A549 (cell line): Measurements from ENCODE around the gene ASIC1. TPM values are rescaled to one million over a fixed set of nuclear protein-coding genes. Genes with fewer than 3 reads are reported as not detected.

Source experiments
- ATAC-seq, 2 experiments: fragments of 200-7000 bp in 1 of 2; fragments of >200 bp in 1 of 2; cut with Nextera tagmentation in 1 of 2; cut with Tn5 transposase in 1 of 2; 3 replicates each; pipeline versions ENCODE4 v1.8.0 to v1.9.1; 2018 to 2020; ENCODE audit warnings: mild to moderate bottlenecking in 1 of 2, moderate library complexity in 1 of 2
- CTCF ChIA-PET: fragments of 300-600 bp; sonication (Branson Sonifier 250); formaldehyde crosslinking; extraction: SDS; loops from one replicate; lab custom pipeline; 2021; ENCODE audit warnings: antibody characterized with exemption, inconsistent platforms; lab: Yijun Ruan, JAX
- POLR2A ChIA-PET: fragments of 350-600 bp; formaldehyde crosslinking; extraction: SDS; loops from one replicate; lab custom pipeline; 2021; ENCODE audit warnings: antibody characterized with exemption, inconsistent platforms; lab: Yijun Ruan, JAX
- DNase-seq, 2 experiments: peaks; one replicate each; pipeline versions ENCODE4 v3.0.0 to v3.0.0-alpha.2; 2011 to 2016; ENCODE audit warnings: low read depth in 1 of 2, low spot score in 1 of 2
- FAIRE-seq: peaks from 2 replicates; lab custom pipeline; 2011; peaks lifted over from hg19 to GRCh38; lab: Jason Lieb, UNC
- H3K27ac ChIP-seq, 2 experiments: fragments of >200 bp; sonication (Bioruptor Twin); formaldehyde crosslinking; 3 replicates each; pipeline ENCODE4 v1.5.1; 2016 to 2017
- H3K4me1 ChIP-seq: fragments of >200 bp; sonication (Bioruptor Twin); formaldehyde crosslinking; 3 replicates; pipeline ENCODE4 v1.6.1; 2016
- H3K4me2 ChIP-seq: fragments of >200 bp; sonication (Bioruptor Twin); formaldehyde crosslinking; 3 replicates; pipeline ENCODE4 v1.6.1; 2016
- H3K4me3 ChIP-seq: fragments of >200 bp; sonication (Bioruptor Twin); formaldehyde crosslinking; 3 replicates; pipeline ENCODE4 v1.5.1; 2016
- H3K9me3 ChIP-seq: fragments of >200 bp; sonication (Bioruptor Twin); formaldehyde crosslinking; 3 replicates; pipeline ENCODE4 v1.6.1; 2016
- BHLHE40 ChIP-seq: IDR thresholded peaks from 2 replicates; pipeline ENCODE4 v1.6.1; 2012; ENCODE audit warnings: low read depth, low read length, inconsistent platforms
- CEBPB ChIP-seq, 2 experiments: fragments of >200 bp in 1 of 2; sonication (Bioruptor Twin) in 1 of 2; formaldehyde crosslinking in 1 of 2; IDR thresholded peaks; 2 replicates each; pipeline ENCODE4 v1.6.1; 2012 to 2016
- CHD4 ChIP-seq: fragments of 200-600 bp; sonication (generic); IDR thresholded peaks from 2 replicates; pipeline ENCODE4 v1.6.1; 2016; ENCODE audit warnings: antibody characterized with exemption, mild to moderate bottlenecking, borderline replicate concordance
- FOSB ChIP-seq: fragments of 250-450 bp; sonication (Bioruptor Pico); IDR thresholded peaks from 2 replicates; pipeline ENCODE4 v1.5.0; 2020; ENCODE audit warnings: mild to moderate bottlenecking, moderate library complexity
- HEYL ChIP-seq: fragments of 250-450 bp; sonication (Bioruptor Pico); IDR thresholded peaks from 2 replicates; pipeline ENCODE4 v1.8.0; 2021; ENCODE audit warnings: mild to moderate bottlenecking, moderate library complexity
- HOXA7 ChIP-seq: fragments of 250-450 bp; sonication (Bioruptor Pico); IDR thresholded peaks from 2 replicates; pipeline ENCODE4 v1.5.0; 2020; ENCODE audit warnings: mild to moderate bottlenecking, moderate library complexity
- JUNB ChIP-seq: fragments of >200 bp; sonication (Bioruptor Twin); formaldehyde crosslinking; IDR thresholded peaks from 2 replicates; pipeline ENCODE4 v1.6.1; 2016
- KDM5A ChIP-seq: fragments of 200-600 bp; sonication (generic); IDR thresholded peaks from 2 replicates; pipeline ENCODE4 v1.6.1; 2016; ENCODE audit warnings: antibody characterized with exemption, mild to moderate bottlenecking
- MAFK ChIP-seq: fragments of 450-650 bp; IDR thresholded peaks from 2 replicates; pipeline ENCODE4 v1.6.1; 2014; ENCODE audit not compliant: partially characterized antibody
- POLR2AphosphoS2 ChIP-seq: conservative IDR thresholded peaks from 2 replicates; pipeline ENCODE4 v1.6.1; 2012; ENCODE audit warnings: low read length, improper control_type of control experiment, inconsistent platforms
- REST ChIP-seq: fragments of 200-600 bp; sonication (generic); IDR thresholded peaks from 2 replicates; pipeline ENCODE4 v1.6.1; 2016; ENCODE audit warnings: antibody characterized with exemption, mild to moderate bottlenecking, moderate library complexity
- RFX5 ChIP-seq: fragments of 450-650 bp; IDR thresholded peaks from 2 replicates; pipeline ENCODE4 v1.7.1; 2014; ENCODE audit warnings: antibody characterized with exemption, mild to moderate bottlenecking, moderate library complexity
- SREBF2 ChIP-seq: fragments of 450-650 bp; IDR thresholded peaks from 2 replicates; pipeline ENCODE4 v1.6.1; 2014; ENCODE audit warnings: mild to moderate bottlenecking, moderate library complexity
- WGBS: methylation state at CpG from one replicate; pipeline ENCODE4 v1.1.6; 2017; ENCODE audit errors: missing lambda C conversion rate; 5-methylcytosine and 5-hydroxymethylcytosine counted together
- polyA plus RNA-seq, 4 experiments: library from polyadenylated mRNA; depleted of rRNA in 3 of 4; stranded (reverse); fragments of >200 nt; fragmentation: RNase III in 1 of 4; extraction: RNeasy Plus Mini Kit Qiagen cat#74134 plus additional on column Dnase treatment in 1 of 4; gene quantifications; 2 replicates in 3 of 4; 3 replicates in 1 of 4; pipeline ENCODE4 v1.2.3, GENCODE V29; 2011 to 2017

ASIC1 gene
- polyA plus RNA-seq, 2 of the 4 experiments (the other 2 are of a cell fraction): 6.0 to 6.7 TPM

GRCh38 chr12:50086148-50086547, 28.8 kb downstream of the ASIC1 start (continued):
- TF ChIP-seq REST (no peak), HEYL (CRISPR knock-in tag) (no peak), CEBPB (IDR thresholded peaks at IDR 0.05) (no peak), RFX5 (no peak)
- TF ChIP-seq, all 56 proteins: peak for 0

- ChIA-PET CTCF (interaction anchor here (0.6 to 33.6 kb wide), 13 partner anchors 9 to 281 kb away, joined by 3 to 708 read pairs (median 7); partner anchors contain the start of genes AQP5, AQP6, COX14 and GPD1), POLR2A (interaction anchor here (0.6 to 2.1 kb wide), 3 partner anchors 24 to 80 kb away, joined by 3 to 7 read pairs (median 4); partner anchors contain the start of genes CERS5 and COX14)
These were observed 29.8 kb downstream of the ASIC1 start for GRCh38 chr12:50087151-50087550.

GRCh38 chr12:50087995-50088394, 30.6 kb downstream of the ASIC1 start:
- ATAC-seq: no peak
- FAIRE-seq: no peak
- TF ChIP-seq SREBF2 (no peak), FOSB (CRISPR knock-in tag) (no peak), BHLHE40 (no peak), MAFK (no peak), POLR2AphosphoS2 (no peak), KDM5A (no peak), JUNB (no peak), HOXA7 (CRISPR knock-in tag) (no peak), CHD4 (no peak)
- Histone ChIP-seq H3K9me3 (no peaks in the 10 kb centered on the region), H3K27ac (no peak overlapping the region), H3K4me3 (no peak overlapping the region), H3K4me1 (peaks cover 20% of the 10 kb centered on the region), H3K4me2 (no peak overlapping the region)
- WGBS: 48% methylated on average over 3 of the region's 3 CpGs
- ChIA-PET POLR2A (interaction anchor here (0.6 to 2.1 kb wide), 3 partner anchors 23 to 79 kb away, joined by 3 to 7 read pairs (median 4); partner anchors contain the start of genes CERS5 and COX14), CTCF (interaction anchor here (0.6 to 33.6 kb wide), 16 partner anchors 10 to 340 kb away, joined by 3 to 708 read pairs (median 5); partner anchors contain the start of genes AQP5, AQP6, COX14 and GPD1)
- DNase-seq: no peak

More at GRCh38 chr12:50087151-50087550, 29.8 kb downstream of the ASIC1 start:
- WGBS: 81% methylated on average over 9 of the region's 9 CpGs
- ATAC-seq (no peak), DNase-seq (no peak), FAIRE-seq (no peak)
- peaks cover 29% of the 10 kb centered on the region for H3K4me1 ChIP-seq
- H3K4me3 ChIP-seq: no peak overlapping the region
- H3K9me3 ChIP-seq: no peaks in the 10 kb centered on the region
- TF ChIP-seq POLR2AphosphoS2 (no peak), JUNB (no peak), MAFK (peak; percentile 76), REST (no peak)
- H3K27ac ChIP-seq: no peak overlapping the region
- H3K4me2 ChIP-seq: no peak overlapping the region
